AG10803 (cell line): ENCODE measurements around the gene SETDB2.

Source experiments
- DNase-seq: peaks from one replicate; pipeline ENCODE4 v3.0.0; 2010; ENCODE audit warnings: low read depth
- H3K4me3 ChIP-seq: 2 replicates; pipeline ENCODE4 v1.5.1; 2011; ENCODE audit warnings: mild to moderate bottlenecking, low read length, control low read depth
- TF ChIP-seq, protein P1 (sequence below): conservative IDR thresholded peaks from 2 replicates; pipeline ENCODE4 v1.5.1; 2011; ENCODE audit warnings: mild to moderate bottlenecking, low read length, control low read depth, inconsistent platforms

Gene SETDB2

DNA sequence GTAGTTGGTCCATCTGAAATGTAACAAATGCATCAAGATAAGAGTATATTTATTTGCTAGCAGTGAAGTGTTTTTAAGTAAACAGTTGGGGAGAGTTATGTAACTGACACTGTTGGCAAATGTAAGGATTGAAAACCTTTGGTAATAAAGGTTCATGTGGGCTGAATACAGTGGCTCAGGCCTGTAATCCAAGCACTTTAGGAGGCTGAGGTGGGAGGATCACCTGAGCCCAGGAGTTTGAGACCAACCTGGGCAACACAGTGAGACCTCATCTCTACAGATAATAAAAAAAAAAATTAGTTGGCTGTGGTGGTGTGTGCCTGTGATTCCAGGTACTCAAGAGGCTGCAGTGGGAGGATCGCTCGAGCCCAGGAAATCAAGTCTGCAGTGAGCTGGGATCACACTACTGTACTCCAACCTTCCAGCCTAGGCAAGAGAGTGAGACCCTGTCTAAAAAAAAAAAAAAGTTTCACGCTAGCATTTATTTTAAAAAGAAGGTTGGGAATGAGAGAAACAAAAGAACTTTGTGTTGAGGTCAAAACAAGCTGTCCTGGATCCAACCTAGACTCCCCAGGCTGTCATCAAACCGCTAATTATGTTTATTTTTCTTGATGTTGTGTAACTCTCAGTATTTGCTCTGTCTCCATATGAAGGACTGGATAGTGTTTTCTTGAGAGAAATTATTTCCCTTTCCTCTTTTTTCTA, 20.7 kb downstream of the SETDB2 start:
- DNase-seq: no peak
- TF ChIP-seq, protein P1, sequence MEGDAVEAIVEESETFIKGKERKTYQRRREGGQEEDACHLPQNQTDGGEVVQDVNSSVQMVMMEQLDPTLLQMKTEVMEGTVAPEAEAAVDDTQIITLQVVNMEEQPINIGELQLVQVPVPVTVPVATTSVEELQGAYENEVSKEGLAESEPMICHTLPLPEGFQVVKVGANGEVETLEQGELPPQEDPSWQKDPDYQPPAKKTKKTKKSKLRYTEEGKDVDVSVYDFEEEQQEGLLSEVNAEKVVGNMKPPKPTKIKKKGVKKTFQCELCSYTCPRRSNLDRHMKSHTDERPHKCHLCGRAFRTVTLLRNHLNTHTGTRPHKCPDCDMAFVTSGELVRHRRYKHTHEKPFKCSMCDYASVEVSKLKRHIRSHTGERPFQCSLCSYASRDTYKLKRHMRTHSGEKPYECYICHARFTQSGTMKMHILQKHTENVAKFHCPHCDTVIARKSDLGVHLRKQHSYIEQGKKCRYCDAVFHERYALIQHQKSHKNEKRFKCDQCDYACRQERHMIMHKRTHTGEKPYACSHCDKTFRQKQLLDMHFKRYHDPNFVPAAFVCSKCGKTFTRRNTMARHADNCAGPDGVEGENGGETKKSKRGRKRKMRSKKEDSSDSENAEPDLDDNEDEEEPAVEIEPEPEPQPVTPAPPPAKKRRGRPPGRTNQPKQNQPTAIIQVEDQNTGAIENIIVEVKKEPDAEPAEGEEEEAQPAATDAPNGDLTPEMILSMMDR: no peak
- no peak overlapping the region for H3K4me3 ChIP-seq

DNA sequence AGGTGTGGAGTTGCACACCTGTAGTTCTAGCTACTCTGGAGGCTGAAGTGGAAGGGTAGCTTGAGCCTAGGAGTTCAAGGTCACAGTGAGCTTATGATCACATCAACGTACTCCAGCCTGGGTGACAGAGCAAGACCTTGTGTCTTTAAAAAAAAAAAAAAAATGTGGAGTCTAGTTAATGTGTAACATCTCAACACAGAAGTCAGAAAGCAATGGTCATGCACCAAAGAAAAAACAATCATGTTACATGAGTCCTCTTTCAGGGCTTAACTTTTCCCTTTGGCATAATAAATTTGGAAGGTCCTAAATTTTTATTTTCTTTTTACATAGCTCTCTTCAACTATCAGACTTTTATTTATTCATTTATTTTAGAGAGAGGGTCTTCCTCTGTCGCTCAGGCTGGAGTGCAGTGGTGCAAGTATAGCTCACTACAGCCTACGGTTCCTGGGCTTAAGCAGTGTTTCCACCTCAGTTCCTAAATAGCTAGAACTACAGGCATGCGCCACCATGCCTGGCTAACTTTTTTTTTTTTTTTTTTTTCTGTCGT, 22.3 kb downstream of the SETDB2 start:
- DNase-seq: no peak
- no peak overlapping the region for H3K4me3 ChIP-seq
- TF ChIP-seq, protein P1: no peak

DNA sequence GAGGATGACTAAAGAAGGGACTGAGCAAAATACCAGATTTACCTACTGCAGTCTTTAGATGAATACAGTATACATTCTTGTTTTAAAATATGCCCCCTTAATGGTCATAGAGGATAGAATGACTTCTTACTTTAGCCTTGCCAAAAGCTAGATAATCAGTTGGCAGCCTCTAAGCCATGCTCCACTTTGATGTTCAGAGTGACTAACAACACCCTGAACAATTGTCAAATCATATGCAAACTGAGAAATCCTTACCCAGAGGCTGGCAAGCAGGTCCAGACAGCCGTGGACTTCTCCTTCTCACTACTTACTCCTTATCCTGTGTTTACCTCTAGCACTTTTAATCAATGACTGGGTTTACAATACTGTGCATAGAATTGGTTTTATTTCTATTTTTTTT, 28.1 kb downstream of the SETDB2 start:
- TF ChIP-seq, protein P1: no peak
- no peak for DNase-seq
- H3K4me3 ChIP-seq: no peak overlapping the region

DNA sequence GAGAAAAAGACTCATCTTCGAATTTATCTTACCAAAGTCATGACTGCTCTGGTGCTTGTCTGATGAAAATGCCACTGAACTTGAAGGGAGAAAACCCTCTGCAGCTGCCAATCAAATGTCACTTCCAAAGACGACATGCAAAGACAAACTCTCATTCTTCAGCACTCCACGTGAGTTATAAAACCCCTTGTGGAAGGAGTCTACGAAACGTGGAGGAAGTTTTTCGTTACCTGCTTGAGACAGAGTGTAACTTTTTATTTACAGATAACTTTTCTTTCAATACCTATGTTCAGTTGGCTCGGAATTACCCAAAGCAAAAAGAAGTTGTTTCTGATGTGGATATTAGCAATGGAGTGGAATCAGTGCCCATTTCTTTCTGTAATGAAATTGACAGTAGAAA, 32.5 kb downstream of the SETDB2 start:
- DNase-seq: no peak
- no peak overlapping the region for H3K4me3 ChIP-seq
- TF ChIP-seq, protein P1: no peak

DNA sequence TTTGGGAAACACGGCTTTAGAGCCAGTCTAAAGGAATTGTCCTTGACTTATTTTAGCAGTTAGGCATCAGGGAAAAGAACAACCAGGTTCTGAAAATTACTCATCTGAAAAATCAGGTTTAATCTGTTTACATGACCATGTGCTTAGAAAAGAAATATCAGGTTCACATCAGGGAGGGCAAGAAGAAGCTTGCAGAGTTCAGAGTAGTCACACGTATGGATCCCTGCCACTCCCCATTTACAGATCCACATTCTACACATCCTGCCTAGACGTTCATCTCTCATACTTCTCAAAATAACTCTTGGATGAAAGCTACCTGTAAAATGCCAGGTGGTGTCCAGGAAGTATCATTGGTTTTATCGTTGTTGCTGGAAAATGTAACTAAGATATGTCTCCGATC, 37.7 kb downstream of the SETDB2 start:
- TF ChIP-seq, protein P1: no peak
- DNase-seq: no peak
- no peak overlapping the region for H3K4me3 ChIP-seq

DNA sequence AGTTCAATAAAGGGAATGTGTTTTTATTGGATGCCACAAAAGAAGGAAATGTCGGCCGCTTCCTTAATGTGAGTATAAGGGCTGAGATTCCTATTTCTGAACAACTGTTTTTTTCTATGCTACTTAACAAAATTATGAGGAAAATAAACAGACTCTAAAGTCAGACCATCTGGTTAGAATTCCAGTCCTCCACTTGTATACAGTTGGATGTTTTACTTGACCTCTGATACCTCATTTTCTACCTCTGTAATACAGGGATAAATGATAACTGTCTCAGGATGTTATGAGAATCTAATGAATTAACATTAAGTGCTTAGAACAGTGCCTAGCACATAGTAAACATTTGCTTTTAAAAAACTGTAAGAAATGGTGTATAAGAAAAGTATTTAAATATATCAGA, 44.5 kb downstream of the SETDB2 start:
- no peak for DNase-seq
- TF ChIP-seq, protein P1: no peak
- no peak overlapping the region for H3K4me3 ChIP-seq

DNA sequence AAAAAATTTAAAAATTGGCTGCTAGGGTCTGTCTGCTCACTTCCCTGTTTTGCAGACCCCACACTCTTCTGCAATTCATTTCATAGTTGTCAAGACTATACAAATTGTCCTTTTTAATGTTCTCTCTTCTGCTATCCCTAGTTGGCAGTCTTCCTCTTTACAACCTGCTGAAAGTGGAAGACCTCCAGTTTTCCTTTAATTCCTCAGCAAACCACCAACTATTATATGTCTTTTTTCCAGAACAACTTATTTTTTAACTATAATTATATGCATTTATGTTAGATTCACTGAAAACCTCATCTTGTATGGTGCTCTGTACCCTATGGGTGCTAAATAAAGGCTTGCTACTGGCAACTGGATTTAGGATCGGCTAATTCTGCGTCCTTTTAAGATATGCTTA, 50.6 kb downstream of the SETDB2 start:
- peak overlapping the region; percentile 68 for H3K4me3 ChIP-seq
- DNase-seq: no peak
- TF ChIP-seq, protein P1: no peak
